Activated T-cell treated with anti-CD3 and anti-CD28 coated beads for 1 hour (primary cell): Measurements from ENCODE around the gene CPAMD8.
"Not testable (repeated sequence)": the region's sequence is repeated elsewhere in the genome, so short reads cannot be mapped to it uniquely, and the experiment has no call there.

Experiments used
- DNase-seq: peaks from one replicate; pipeline ENCODE4 v3.0.0-alpha.2; 2020; ENCODE audit warnings: low read depth

CPAMD8 gene

DNA sequence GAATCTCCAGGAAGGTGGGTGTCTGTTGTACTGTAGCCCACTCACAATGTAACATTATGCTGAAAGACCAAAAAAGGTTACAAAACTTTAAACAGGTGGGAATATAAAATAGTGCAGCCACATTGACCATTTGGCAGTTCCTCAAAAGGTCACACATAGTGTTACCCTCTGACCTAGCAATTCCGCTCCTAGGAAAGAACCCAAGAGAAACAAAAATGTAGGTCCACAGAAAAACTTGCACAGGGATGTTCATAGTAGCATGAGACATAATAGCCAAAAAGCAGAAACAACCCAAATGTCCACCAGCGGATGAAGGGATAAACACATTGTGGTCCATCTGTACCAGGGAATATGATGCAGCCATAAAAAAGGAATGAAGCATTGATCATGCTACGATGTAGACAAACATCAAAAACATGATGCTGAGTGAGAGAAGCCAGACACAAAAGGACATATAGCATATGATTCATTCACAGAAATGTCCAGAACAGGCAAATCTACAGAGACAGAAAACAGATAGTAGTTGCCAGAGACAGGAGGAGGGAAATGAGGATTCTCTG, 27.9 kb downstream of the CPAMD8 start:
- no peak for DNase-seq

DNA sequence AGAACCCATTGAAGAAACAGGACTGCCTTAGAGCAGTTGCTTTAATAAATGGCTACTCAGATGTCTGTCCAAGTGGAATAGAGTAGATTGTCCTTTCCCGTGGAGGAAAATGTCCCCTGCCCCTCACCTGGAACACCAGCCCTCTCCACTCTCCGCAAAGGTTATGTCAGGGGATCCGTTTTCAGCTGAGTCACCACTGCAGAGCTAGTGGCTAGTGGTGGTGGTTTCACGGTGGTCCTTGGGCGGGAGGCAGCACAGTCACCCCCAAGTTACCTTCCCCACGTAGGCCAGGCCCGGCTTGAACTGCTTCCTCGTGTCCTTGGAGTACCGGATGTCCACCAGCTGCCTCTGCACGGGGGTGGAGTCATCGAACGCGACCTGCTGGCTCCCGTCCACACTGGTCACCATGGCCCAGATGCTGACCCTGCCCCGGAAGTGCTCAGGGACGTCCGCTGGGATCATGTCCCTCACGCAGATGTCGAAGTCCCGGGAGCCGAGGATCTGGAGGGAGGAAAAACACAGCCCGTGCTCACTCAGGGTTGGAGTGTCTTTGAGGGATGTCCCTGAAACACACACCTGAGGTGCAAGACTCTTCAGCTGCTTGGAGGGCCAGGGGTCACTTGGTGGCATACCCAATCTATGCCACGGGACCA, 29.6 kb downstream of the CPAMD8 start:
- DNase-seq: not testable (repeated sequence)

GRCh38 chr19:16988661-16989060, 37.9 kb downstream of the CPAMD8 start:
- no peak for DNase-seq

DNA sequence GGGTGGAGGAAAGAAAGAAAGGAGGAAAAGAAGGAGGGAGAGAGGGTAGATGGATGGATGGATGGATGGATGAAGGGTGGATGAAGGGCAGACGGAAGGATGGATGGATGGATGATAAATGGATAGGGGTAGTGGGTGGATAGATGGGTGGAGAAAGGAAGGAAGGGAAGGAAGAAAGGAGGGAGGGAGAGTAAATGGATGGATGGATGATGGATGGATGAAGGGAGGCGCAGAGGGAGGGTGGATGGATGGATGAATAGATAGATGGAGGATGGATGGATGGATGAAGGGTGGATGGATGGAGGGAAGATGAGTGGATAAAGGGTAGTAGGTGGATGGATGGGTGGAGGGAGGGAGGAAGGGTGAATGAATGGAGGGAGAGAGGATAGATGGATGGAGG, 41.2 kb downstream of the CPAMD8 start:
- DNase-seq: no peak

DNA sequence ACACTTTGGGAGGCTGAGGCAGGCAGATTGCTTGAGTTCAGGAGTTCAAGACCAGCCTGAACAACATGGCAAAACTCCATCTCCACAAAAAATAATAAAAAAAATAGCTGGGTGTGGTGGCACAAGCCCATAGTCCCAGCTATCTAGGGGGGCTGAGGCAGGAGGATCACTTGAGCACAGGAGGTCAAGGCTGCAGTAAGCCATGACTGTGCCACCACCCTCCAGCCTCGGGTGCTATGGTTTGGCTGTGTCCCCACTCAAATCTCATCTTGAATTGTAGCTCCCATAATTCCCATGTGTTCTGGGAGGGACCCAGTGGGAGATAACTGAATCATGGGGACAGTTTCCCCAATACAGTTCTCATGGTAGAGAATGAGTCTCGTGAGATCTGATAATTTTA, 44.0 kb downstream of the CPAMD8 start:
- DNase-seq: not testable (repeated sequence)

DNA sequence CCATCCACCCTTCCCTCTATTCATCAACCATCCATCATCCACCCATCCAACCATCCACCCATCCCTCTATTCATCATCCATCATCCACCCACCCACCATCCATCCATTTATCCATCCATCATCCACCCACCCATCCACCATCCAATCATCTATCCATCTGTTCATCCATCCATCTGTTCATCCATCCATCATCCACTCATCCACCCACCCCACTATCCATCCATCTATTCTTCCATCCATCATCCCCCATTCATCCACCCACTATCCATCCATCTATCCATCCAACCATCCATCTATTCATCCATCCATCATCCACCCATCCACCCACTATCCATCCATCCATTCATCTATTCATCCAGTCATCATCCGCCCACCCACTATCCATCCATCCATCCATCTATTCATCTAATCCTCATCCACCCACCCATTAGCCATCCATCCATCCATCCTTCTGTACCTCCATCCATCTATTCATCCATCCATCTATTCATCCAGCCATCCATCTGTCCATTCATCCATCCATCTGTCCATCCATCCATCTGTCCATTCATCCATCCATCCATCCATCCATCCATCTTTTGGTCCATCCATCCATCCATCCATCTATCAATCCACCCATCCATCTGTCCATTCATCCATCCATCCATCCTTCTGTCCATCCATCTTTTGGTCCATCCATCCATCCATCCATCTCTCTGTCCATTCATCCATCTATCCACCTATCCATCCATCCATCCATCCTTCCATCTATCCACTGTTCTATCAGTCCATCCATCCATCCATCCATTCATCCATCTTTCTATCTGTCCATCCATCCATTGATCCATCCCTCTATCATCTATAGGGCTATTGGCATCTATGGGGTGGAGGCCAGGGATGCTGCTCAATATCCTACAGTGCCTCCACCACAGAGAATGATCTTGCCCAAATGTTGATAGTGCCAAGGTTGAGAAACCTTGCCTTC, 47.5 kb downstream of the CPAMD8 start:
- DNase-seq: no peak

DNA sequence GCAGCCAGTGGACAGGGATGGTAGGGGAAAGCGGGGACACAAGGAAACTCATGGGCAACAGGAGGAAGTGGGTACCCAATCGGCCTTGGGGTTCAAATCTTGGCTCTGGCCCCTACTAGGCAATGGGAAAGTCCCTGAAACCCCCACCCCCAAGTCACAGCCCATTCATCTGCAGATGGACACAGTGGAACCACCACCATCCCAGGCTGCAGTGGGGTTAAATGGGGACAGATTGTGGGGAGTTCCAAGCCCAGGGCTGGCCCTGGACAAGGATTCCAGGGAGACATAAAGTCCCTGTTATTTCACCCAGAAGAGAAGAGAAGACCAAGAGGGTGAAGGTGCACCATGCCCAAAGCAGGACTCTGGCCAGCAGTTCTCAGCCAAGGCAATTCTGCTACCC, 48.5 kb downstream of the CPAMD8 start:
- no peak for DNase-seq

DNA sequence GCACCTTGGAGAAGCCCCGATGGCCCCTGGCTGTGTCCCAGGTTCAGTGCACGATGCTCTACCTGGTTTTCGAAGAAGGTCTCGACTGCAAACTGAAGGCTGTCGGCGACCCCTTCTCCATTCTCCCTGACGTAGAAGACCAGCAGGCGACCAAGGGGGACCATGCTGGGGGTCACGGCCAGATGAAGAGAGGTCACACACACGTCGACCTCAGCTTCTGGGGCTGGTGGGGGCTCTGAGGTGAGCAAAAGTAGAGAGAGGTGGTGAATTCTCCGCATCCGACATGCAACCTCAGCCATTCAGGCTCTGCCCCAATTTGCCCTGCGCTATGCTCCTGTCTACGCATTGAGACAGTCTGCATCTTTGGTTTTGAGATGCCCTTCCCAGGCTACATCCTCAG, 49.3 kb downstream of the CPAMD8 start:
- DNase-seq: no peak

DNA sequence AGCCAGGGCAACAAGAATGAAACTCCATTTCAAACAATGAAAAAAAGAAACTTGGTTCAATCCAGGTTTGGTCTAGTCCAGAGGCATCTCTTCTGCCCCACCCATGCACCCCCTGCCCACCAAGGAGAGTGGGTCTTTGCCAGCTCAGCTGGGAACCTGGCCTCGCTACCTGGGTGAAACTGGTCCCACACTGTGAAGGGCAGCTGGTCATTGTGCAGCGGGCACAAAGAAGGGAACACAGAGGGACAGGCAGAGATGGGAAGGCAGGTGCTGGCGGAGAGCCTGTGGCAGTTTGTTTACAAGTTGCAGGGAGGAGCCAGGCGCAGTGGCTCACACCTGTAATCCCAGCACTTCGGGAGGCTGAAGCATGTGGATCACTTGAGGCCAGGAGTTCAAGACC, 50.2 kb downstream of the CPAMD8 start:
- DNase-seq: no peak

DNA sequence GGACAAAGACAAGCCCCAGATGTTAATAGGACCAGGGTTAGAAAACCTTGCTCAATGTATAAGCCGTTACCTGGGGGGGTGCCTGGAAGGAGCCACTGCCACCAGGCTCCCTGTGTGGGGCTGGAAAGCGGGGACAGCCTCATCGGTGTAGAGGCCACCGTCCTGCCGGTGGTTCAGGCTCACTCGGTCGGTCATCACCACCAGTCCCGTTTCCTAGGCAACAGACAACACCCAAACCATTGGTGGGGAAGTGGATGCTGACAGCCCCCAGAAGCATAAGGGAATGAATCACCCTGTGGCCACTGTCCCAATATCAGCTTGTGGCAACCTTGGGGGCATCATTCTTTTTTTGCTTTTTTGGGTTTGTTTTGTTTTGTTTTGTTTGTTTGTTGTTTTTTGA, 55.8 kb downstream of the CPAMD8 start:
- DNase-seq: no peak

- DNase-seq: no peak
These were observed 57.5 kb downstream of the CPAMD8 start for GRCh38 chr19:16969135-16969534.

DNA sequence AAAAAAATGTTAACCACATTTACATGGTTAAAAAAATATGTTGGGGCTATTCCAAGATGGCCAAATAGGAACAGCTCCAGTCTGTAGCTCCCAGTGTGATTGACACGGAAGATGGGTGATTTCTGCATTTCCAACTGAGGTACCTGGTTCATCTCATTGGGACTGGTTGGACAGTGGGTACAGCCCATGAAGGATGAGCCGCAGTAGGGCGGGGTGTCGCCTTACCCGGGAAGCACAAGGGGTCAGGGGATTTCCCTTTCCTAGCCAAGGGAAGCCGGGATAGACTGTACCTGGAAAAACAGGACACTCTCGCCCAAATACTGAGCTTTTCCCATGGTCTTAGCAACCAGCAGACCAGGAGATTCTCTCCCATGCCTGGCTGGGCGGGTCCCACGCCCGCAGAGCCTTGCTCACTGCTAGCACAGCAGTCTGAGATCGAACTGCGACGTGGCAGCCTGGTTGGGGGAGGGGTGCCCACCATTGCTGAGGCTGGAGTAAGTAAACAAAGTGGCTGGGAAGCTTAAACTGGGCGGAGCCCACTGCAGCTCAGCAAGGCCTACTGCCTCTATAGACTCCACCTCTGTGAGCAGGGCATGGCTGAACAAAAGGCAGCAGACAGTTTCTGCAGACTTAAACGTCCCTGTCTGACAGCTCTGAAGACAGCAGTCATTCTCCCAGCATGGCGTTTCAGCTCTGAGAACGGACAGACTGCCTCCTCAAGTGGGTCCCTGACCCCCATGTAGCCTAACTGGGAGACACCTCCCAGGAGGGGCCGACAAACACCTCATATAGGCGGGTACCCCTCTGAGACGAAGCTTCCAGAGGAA, 65.4 kb downstream of the CPAMD8 start:
- DNase-seq: not testable (repeated sequence)

DNA sequence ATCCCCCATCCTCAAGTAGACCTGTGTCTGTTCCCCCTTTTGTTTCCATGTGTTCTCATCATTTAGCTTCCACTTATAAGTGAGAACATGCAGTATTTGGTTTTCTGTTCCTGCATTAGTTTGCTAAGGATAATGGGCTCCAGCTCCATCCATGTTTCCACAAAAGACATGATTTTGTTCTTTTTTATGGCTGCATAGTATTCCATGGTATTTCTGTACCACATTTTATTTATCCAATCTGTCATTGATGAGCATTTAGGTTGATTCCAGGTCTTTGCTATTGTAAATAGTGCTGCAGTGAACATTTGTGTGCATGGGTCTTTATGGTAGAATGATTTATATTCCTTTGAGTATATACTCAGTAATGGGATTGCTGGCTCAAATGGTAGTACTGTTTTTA, 68.3 kb downstream of the CPAMD8 start:
- not testable (repeated sequence) for DNase-seq

GRCh38 chr19:16957855-16958254, 68.8 kb downstream of the CPAMD8 start:
- DNase-seq: no peak

DNA sequence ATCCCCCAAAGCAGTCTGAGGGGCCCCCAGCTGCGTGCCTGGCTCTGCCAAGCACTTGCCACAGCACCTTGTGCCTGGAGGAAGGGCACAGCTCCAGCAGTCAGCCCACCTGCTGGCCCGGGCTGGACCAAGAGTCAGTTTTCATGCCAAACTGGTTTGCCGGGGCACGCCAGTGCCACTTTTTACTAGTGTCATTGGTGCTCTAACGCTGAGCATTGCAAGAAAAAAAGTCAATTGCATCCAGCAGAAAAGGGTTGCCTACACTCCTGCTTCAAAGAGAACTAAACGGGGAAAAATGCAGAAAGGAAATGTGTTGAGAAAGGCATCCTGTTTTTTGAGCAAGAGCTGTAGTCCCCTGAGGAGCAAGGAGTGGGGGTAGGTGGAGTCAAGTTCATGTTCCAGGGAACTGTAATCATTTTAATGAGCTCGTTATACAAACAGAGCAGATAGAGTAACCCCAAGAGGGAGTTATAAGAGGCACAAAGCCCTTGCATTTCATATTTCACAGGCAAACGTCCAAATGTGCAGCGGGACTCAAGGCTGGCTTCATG, 69.4 kb downstream of the CPAMD8 start:
- DNase-seq: no peak

GRCh38 chr19:16955161-16955560, 71.4 kb downstream of the CPAMD8 start:
- no peak for DNase-seq

DNA sequence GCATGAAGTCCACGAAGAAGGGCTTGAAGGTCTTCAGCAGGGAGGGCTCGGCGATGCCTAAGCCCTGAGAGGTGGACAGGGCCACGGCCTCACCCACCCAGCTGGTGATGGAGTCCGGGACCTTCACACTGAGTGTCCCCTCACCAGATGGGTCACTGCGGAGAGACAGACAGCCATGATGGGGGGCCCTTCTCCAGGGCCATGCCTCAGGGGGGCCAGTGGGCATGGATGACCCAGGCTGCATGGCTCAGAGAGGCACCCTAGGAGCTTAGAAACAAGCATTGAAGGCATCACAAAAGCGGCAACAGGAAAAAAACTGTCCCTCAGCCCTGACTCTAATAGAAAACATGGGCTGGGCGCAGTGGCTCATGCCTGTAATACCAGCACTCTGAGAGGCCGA, 74.6 kb downstream of the CPAMD8 start:
- no peak for DNase-seq

DNA sequence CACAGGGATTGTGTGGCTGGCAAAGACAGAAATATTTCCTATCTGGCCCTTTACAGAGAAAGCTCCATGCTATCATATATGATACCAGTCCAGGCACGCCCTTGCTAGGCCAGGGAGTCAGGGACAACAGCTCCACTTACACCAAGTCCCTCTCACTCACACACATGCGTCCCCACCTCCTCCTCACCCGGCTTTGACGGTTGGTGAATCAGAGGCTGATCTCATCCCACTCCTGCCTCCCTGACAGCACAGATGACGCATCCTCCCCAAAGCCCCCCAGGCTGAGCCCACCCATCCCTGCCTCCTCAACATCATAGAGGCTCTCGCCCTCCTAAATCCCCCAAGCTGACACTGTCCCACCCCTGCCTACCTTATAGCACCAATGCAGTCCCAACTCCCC, 75.1 kb downstream of the CPAMD8 start:
- no peak for DNase-seq

DNA sequence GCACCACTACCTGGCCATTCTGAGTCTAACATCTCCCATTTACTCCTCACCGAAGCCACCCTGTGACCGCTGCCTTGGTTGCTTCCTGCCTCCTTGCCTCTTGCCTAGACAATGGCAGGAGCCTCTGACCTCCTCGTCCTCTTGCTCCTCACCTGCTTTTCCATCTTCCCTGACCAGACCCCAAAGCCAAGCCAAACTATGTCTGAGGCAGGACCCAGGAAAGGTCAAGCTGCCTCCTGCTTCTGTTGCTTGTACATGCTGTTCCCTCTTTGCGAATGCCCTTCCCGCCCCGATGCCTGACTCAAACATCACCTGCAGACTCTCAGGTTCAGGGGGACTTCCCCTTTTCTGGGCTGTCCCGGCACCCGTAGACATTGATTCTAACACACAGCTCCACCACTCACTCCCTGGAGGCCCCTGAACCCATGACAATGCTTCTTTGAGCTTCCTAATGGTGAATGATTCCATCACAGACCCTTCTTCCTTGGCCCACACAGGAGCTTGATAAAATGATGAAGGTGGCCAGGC, 77.0 kb downstream of the CPAMD8 start:
- no peak for DNase-seq

GRCh38 chr19:16946951-16947940, 79.4 kb downstream of the CPAMD8 start:
- no peak for DNase-seq
